ENCODE results near the gene MPI.

MPI gene

GRCh38 chr15:74937272-74937589 is 47.4 kb downstream of the MPI start:
- Histone ChIP-seq H3K27ac (ENCODE audit: extremely low read depth, low read depth, low read length) (peak overlapping the region; percentile 94), H3K9me3 (ENCODE audit: control insufficient read depth, insufficient read depth, low read depth, low read length) (no peaks in the 10 kb centered on the region), H3K36me3 (ENCODE audit: control insufficient read depth in 2 of 2, insufficient read depth in 1 of 2, low read length in 2 of 2) (peaks cover 3 to 18% of the 10 kb centered on the region in 2 experiments; a peak in 2 of 3 replicates), H3K4me3 (ENCODE audit: low read depth, low read length) (peak overlapping the region; percentile 87), H3K4me1 (ENCODE audit: control insufficient read depth, insufficient read depth, low read length) (peaks cover 7% of the 10 kb centered on the region)
- ChIA-PET CTCF (interaction anchor here (0.6 to 2.1 kb wide), 5 partner anchors 13 to 212 kb away, joined by 3 to 13 read pairs (median 3); partner anchors contain the start of gene CYP1A1), POLR2A (interaction anchor here (0.9 to 3.3 kb wide), 11 partner anchors 13 to 264 kb away, joined by 3 to 25 read pairs (median 5); partner anchors contain the start of genes C15orf39, FAM219B, MPI and PPCDC)
- no peak for TF ChIP-seq ZFP3 (tag by site-specific recombination; IDR thresholded peaks at IDR 0.05; ENCODE audit: low read depth)
- peak; percentile 96 for TF ChIP-seq ZNF335 (tag by site-specific recombination; conservative IDR thresholded peaks at IDR 0.05)
- TF ChIP-seq ZNF488 (tag by site-specific recombination; IDR thresholded peaks at IDR 0.05), result 0 out of 2 replicates have a peak, but pooled peaks have one; percentile 8
- peak; percentile 72 for TF ChIP-seq GLIS1 (tag by site-specific recombination; IDR thresholded peaks at IDR 0.05)
- peak; percentile 93 for TF ChIP-seq ZBTB17 (tag by site-specific recombination; IDR thresholded peaks at IDR 0.05)

DNA sequence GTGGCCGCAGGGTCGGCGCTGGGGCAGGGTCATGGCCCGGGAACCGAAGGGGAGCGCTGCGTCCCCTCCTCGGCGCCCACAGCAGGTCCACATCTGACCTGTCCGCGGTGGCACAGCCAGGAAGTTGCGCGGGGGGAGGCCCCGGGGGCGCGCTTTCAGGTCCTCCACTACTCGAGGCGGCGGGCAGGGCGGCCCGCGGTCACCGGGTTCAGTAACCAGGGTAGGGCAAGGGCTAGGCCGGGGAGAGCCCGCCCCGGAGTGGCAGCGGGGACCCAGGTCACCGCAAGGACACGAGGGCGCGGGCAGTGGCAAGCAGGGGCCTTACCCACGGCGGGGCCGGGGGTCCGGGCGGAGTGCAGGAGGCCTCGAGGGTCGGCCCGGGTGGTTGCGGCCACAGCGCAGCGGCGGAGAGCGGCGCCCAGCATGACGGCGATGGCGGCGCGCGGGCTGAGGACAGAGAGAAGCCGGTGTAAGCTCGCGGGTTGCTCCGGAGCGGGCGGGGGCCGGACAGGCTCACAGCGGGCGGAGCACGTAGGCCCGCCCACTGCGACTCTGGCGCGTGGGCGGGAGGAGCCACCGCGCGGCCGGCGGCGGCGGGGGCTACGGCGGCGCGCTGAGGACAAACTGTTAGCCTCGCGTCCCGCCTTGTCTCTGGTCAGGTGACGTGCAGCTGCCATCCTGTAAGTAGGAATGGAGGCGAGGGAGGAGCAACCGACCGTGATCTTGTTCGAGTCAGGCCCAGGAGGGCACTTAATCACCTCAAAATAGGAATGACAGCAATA is 47.9 kb downstream of the MPI start, which contains the start of gene COX5A:
Gene COX5A, minus strand, starts transcription at position 484 of the 782 bp plus-strand sequence. Its CDS starts 59 bp downstream, at position 425.
- no peaks in the 10 kb centered on the region for H3K9me3 ChIP-seq (ENCODE audit: control insufficient read depth, insufficient read depth, low read depth, low read length)
- CTCF ChIA-PET, result interaction anchor here (0.6 to 2.1 kb wide), 5 partner anchors 13 to 190 kb away, joined by 3 to 13 read pairs (median 4); no protein-coding TSS in a partner anchor
- H3K27ac ChIP-seq (ENCODE audit: extremely low read depth, low read depth, low read length), result peak within 1 kb of the TSS; percentile 94
- H3K36me3 ChIP-seq (ENCODE audit: control insufficient read depth in 2 of 2, insufficient read depth in 1 of 2, low read length in 2 of 2), result peaks cover 3 to 18% of the 10 kb centered on the region in 2 experiments; a peak in 2 of 3 replicates
- peak within 1 kb of the TSS; percentile 87 for H3K4me3 ChIP-seq (ENCODE audit: low read depth, low read length)
- POLR2A ChIA-PET, result interaction anchor here (0.6 to 3.3 kb wide), 19 partner anchors 10 to 264 kb away, joined by 3 to 25 read pairs (median 4); partner anchors contain the start of genes C15orf39, FAM219B, MPI and PPCDC
- H3K4me1 ChIP-seq (ENCODE audit: control insufficient read depth, insufficient read depth, low read length), result peaks cover 7% of the 10 kb centered on the region
- TF ChIP-seq ZNF140 (tag by site-specific recombination; IDR thresholded peaks at IDR 0.05) (no peak), ZNF335 (tag by site-specific recombination; conservative IDR thresholded peaks at IDR 0.05) (peak; percentile 66; the same call in 1 of the 2 replicates), ZNF37A (tag by site-specific recombination; IDR thresholded peaks at IDR 0.05) (no peak), PATZ1 (tag by site-specific recombination; IDR thresholded peaks at IDR 0.05) (peak; percentile 91), ZFP37 (tag by site-specific recombination; IDR thresholded peaks at IDR 0.05) (peak; percentile 89), ELK4 (IDR thresholded peaks at IDR 0.05; ENCODE audit: borderline replicate concordance, low read depth, low read length) (no peak), ZNF221 (tag by site-specific recombination; IDR thresholded peaks at IDR 0.05; ENCODE audit: borderline replicate concordance) (no peak; the same call in 1 of the 2 replicates), GLIS2 (tag by site-specific recombination; IDR thresholded peaks at IDR 0.05) (peak; percentile 90), EGR2 (tag by site-specific recombination; IDR thresholded peaks at IDR 0.05; ENCODE audit: low read depth) (peak; percentile 54), ZNF596 (tag by site-specific recombination; IDR thresholded peaks at IDR 0.05) (peak; percentile 66; the same call in 1 of the 2 replicates), ZNF112 (tag by site-specific recombination; IDR thresholded peaks at IDR 0.05) (no peak)
- TF ChIP-seq, protein P1, sequence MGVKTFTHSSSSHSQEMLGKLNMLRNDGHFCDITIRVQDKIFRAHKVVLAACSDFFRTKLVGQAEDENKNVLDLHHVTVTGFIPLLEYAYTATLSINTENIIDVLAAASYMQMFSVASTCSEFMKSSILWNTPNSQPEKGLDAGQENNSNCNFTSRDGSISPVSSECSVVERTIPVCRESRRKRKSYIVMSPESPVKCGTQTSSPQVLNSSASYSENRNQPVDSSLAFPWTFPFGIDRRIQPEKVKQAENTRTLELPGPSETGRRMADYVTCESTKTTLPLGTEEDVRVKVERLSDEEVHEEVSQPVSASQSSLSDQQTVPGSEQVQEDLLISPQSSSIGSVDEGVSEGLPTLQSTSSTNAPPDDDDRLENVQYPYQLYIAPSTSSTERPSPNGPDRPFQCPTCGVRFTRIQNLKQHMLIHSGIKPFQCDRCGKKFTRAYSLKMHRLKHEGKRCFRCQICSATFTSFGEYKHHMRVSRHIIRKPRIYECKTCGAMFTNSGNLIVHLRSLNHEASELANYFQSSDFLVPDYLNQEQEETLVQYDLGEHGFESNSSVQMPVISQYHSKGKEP (tag by site-specific recombination; IDR thresholded peaks at IDR 0.05), result peak; percentile 80; the same call in 1 of the 2 replicates
- TF ChIP-seq, protein P2, sequence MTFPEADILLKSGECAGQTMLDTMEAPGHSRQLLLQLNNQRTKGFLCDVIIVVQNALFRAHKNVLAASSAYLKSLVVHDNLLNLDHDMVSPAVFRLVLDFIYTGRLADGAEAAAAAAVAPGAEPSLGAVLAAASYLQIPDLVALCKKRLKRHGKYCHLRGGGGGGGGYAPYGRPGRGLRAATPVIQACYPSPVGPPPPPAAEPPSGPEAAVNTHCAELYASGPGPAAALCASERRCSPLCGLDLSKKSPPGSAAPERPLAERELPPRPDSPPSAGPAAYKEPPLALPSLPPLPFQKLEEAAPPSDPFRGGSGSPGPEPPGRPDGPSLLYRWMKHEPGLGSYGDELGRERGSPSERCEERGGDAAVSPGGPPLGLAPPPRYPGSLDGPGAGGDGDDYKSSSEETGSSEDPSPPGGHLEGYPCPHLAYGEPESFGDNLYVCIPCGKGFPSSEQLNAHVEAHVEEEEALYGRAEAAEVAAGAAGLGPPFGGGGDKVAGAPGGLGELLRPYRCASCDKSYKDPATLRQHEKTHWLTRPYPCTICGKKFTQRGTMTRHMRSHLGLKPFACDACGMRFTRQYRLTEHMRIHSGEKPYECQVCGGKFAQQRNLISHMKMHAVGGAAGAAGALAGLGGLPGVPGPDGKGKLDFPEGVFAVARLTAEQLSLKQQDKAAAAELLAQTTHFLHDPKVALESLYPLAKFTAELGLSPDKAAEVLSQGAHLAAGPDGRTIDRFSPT (tag by site-specific recombination; IDR thresholded peaks at IDR 0.05), result peak; percentile 88
- TF ChIP-seq, protein P3, sequence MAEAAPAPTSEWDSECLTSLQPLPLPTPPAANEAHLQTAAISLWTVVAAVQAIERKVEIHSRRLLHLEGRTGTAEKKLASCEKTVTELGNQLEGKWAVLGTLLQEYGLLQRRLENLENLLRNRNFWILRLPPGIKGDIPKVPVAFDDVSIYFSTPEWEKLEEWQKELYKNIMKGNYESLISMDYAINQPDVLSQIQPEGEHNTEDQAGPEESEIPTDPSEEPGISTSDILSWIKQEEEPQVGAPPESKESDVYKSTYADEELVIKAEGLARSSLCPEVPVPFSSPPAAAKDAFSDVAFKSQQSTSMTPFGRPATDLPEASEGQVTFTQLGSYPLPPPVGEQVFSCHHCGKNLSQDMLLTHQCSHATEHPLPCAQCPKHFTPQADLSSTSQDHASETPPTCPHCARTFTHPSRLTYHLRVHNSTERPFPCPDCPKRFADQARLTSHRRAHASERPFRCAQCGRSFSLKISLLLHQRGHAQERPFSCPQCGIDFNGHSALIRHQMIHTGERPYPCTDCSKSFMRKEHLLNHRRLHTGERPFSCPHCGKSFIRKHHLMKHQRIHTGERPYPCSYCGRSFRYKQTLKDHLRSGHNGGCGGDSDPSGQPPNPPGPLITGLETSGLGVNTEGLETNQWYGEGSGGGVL (tag by site-specific recombination; IDR thresholded peaks at IDR 0.05), result peak; percentile 60

All from HEK293 (cell line).